HG03378 (cell line): ENCODE results near the gene IARS1.

Experiments
- ATAC-seq: cut with Tn5 transposase; IDR thresholded peaks from one replicate; pipeline ENCODE4 v1.9.1; 2021; ENCODE audit warnings: mild to moderate bottlenecking, moderate library complexity; ENCODE audit not compliant: unreplicated experiment

IARS1 gene

DNA sequence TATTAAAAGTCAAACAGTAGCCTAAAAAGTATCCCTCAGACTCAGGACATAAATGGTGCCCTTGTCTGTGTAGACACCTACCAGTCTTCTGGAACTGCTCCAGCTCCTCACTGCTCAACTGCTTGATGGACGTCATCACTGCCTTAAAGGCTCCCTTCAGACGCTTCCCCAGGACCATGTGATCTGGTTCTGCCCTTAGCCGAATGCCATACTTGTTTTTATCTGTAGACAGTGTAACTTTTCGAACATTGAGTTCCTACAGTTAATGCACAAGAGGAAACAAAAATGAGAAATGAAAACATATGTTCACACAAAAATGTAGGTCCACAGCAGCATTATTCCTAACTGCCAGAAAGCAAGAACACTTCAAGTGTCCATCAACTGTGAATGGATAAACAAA, 46.2 kb downstream of the IARS1 start:
- ATAC-seq, result no peak

- ATAC-seq, result no peak
These were observed 48.3 kb downstream of the IARS1 start for GRCh38 chr9:92245005-92245797.
